Cardiac fibroblast (primary cell): ENCODE measurements around the gene DMRT1.

Source experiments
- DNase-seq, 2 donors: peaks; one replicate each; pipeline versions ENCODE4 v3.0.0 to v3.0.0-alpha.2; 2010; ENCODE audit warnings: low read depth in 2 of 2
- H3K4me3 ChIP-seq, 2 donors: replicated peaks in 1 of 2; 1 replicate in 1 of 2; 2 replicates in 1 of 2; pipeline ENCODE4 v1.5.1; 2011; ENCODE audit warnings: low read depth in 2 of 2, low read length in 2 of 2, mild to moderate bottlenecking in 2 of 2, moderate library complexity in 1 of 2
- TF ChIP-seq, protein P1 (sequence below): IDR thresholded peaks from one replicate; pipeline ENCODE4 v1.5.1; 2011; ENCODE audit warnings: low read depth, mild to moderate bottlenecking, low read length, inconsistent platforms

Gene DMRT1

DNA sequence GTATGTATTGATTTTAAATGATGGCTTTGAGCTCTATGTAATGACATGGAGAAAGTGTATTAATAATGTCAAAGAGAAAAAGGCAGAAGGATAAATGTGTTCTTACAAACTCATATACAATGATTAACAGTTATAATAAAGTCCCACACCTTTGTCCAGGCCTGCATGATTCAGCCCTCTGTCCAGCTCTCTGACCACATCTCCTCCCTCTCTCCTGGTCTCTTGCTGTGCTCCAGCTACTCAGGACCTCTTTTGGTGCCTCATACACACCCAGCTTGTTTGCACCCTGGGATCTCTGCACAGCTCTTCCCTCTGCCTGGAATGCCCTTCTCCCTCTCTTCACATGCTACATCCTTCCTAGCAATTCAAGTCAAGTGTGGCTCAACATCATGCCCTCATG, 37.5 kb upstream of the DMRT1 start:
- TF ChIP-seq, protein P1, sequence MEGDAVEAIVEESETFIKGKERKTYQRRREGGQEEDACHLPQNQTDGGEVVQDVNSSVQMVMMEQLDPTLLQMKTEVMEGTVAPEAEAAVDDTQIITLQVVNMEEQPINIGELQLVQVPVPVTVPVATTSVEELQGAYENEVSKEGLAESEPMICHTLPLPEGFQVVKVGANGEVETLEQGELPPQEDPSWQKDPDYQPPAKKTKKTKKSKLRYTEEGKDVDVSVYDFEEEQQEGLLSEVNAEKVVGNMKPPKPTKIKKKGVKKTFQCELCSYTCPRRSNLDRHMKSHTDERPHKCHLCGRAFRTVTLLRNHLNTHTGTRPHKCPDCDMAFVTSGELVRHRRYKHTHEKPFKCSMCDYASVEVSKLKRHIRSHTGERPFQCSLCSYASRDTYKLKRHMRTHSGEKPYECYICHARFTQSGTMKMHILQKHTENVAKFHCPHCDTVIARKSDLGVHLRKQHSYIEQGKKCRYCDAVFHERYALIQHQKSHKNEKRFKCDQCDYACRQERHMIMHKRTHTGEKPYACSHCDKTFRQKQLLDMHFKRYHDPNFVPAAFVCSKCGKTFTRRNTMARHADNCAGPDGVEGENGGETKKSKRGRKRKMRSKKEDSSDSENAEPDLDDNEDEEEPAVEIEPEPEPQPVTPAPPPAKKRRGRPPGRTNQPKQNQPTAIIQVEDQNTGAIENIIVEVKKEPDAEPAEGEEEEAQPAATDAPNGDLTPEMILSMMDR, result no peak
- no peak for DNase-seq
- no peak overlapping the region for H3K4me3 ChIP-seq

DNA sequence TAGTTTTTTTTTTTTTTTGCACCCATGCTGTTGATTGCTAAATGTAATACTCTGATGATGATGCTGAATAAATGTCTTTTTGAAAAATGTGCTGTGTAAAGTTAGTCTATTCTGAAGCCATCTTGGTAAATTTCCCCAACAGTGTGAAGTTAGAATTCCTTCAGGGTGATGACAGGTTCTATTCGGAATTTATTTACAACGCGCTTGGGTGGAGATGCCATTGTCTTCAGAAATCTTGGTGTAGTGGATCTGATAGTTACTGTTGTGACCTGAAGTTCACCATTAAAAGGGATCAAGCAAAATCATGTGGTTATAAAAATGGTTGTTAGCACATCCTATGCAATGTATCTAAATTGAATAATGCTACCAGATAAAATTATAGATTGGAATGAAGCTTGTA, 36.3 kb upstream of the DMRT1 start:
- H3K4me3 ChIP-seq, result no peak overlapping the region
- TF ChIP-seq, protein P1, result no peak
- DNase-seq, result no peak

DNA sequence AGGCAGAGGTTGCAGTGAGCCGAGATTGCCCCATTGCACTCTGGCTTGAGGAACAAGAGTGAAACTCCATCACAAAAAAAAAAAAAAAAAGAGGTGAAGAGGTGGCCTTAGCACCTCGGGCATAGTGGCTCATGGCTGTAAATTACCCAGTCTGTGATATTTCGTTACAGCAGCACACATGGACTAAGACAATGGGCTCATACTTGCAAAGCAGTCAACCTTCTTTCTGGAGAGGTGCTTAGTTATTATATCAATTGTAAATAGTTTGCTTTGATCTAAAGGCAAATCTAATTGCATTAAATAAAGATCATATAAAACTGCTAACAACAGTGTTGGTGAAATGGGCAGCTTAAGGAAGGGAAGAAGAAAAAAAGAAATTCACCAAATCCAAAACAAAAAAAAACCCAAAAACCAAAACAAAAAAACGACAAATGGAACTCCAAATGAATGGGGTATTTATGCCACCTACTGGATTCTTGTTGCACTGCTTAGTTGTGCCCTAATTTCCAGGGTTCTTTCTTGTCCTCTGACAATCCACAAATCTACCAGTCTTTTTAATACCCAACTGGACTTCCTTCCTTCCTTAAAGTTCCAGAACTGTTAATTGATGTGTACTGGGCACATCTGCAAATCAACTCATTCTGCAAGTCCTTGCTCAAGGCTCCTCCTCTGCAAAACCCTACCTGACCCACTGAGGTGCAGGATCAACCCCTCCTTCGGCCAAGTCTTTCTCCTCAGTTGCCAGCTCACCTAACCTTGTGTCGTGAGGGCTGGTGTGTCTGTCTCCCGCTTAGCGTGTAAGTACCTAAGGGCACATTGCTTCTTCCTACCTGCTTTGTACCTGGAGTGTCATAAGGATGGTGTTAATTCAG, 35.0 kb upstream of the DMRT1 start:
- peak; percentile 60 to 61 for DNase-seq
- TF ChIP-seq, protein P1, result peak; percentile 75
- H3K4me3 ChIP-seq, result no peak overlapping the region

DNA sequence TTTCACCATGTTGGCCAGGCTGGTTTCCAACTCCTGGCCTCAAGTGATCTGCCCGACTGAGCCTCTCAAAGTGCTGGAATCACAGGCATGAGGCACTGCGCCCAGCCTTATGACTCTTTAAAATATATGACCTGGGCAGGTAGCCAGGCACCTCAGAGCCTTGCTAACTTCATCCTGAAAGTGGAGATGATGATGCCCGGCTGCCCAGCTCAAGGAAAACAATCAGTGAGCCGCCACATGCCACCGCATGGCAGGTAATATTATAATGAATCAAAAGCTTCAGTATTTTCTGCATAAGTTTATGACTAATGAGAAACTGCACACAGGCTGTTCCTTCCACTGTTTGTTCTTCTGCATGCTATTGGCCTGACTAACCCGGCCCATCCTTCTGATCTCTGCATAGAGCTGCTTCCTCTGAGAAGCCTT, 30.4 kb upstream of the DMRT1 start:
- DNase-seq, result peak in 1 of 2 donors; percentile 19
- TF ChIP-seq, protein P1, result no peak
- no peak overlapping the region for H3K4me3 ChIP-seq

DNA sequence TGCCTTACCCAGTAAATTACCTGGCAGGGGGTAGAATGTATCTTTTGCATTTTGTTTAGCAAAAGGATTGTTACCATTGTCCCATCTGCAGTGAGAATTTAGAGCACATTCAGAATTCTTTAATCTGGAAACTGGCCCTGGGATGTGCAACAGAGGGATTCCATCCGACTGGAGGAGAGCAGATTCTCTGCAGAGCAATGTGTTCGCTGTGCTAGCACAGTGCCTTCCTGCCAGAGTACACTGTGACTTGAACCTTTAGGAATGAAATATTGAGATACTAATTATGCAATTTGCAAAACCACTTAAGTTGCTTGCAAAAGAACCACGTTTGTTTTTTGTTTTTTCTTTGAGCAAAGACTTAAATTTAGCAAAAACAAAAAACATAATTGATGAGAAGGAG, 22.5 kb upstream of the DMRT1 start:
- TF ChIP-seq, protein P1, result no peak
- H3K4me3 ChIP-seq, result no peak overlapping the region
- DNase-seq, result no peak

DNA sequence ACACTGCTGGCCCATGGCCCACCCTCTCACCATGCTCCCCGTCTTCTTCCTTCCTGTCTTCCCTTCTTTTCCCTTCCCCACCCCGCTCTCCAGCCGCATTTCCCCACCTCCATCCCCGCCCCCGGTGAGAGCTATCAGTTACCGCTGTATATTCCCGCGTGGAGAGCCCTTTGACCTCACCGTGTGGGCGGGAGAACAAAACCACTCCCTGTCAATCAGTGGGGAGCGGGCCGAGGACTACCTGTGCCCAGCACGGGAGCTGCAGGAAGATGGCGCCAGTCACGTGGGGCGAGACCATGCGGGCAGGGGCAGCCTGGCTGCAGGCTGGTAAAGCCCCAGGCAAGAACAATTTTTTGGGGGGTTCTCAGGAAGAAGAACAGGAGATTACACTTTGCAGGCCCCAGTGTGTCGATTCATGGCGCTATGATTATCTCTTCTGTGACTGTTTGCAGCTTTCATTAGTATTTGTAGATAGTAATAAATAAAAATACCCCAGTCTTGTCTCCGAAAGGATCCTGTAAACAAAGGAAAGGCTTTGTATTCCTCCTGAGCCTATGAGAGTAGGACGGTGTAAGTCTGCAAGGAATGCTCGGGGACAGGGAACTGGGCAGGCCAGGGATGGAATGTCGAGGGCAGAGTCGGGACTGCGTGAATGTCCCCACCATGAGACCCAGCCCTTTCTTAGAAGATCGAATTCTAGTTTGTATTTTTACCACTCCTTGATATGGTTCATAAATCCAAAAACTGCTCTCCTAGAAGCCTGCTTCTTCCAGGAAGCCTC, 14.8 kb upstream of the DMRT1 start:
- TF ChIP-seq, protein P1, result no peak

More for the DNA sequence above, 14.8 kb upstream of the DMRT1 start:
- H3K4me3 ChIP-seq, result no peak overlapping the region
- no peak for DNase-seq
